ENCODE measurements around the gene SH3BGRL. TPM values are rescaled to one million over a fixed set of nuclear protein-coding genes. Genes with fewer than 3 reads are reported as not detected.
"Not testable (repeated sequence)": the region's sequence is repeated elsewhere in the genome, so short reads cannot be mapped to it uniquely, and the experiment has no call there.

The SH3BGRL gene
- total RNA-seq, 1 donor from 2014 or later = 91.9 TPM

DNA sequence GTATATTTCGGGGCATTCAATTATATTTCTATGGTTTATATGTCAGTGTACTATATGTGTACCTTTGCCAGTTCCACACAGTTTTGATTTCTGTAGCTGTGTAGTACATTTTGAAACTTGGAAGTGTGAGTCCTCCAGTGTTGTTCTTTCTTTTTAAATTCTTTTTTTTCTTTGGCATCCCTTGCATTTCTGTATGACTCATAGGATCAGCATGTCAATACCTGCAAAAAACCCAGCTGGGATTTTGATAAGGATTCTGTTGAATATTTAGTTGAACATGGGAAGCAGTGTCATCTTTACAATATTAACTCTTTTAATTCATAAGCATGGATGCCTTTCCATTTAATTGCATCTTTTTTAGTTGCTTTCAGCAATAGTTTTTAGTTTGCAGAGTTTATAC, 100.0 kb downstream of the SH3BGRL start:
- no peaks in the 10 kb centered on the region for H3K27me3 ChIP-seq
- no peak overlapping the region for H3K27ac ChIP-seq
- no peaks in the 10 kb centered on the region for H3K36me3 ChIP-seq
- no peak overlapping the region for H3K4me3 ChIP-seq
- H3K4me1 ChIP-seq = no peaks in the 10 kb centered on the region
- no peaks in the 10 kb centered on the region for H3K9me3 ChIP-seq
- TF ChIP-seq, protein P1, sequence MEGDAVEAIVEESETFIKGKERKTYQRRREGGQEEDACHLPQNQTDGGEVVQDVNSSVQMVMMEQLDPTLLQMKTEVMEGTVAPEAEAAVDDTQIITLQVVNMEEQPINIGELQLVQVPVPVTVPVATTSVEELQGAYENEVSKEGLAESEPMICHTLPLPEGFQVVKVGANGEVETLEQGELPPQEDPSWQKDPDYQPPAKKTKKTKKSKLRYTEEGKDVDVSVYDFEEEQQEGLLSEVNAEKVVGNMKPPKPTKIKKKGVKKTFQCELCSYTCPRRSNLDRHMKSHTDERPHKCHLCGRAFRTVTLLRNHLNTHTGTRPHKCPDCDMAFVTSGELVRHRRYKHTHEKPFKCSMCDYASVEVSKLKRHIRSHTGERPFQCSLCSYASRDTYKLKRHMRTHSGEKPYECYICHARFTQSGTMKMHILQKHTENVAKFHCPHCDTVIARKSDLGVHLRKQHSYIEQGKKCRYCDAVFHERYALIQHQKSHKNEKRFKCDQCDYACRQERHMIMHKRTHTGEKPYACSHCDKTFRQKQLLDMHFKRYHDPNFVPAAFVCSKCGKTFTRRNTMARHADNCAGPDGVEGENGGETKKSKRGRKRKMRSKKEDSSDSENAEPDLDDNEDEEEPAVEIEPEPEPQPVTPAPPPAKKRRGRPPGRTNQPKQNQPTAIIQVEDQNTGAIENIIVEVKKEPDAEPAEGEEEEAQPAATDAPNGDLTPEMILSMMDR (IDR thresholded peaks at IDR 0.05) = no peak
- intact Hi-C loops (cut with DNase I) = no loop called here
- DNase-seq (ENCODE audit: low spot score in 2 of 2) = no peak

GRCh38 chrX:81304563-81304962, 102.7 kb downstream of the SH3BGRL start:
- TF ChIP-seq, protein P1 (IDR thresholded peaks at IDR 0.05) = no peak
- Histone ChIP-seq H3K4me1 (no peaks in the 10 kb centered on the region), H3K9me3 (no peaks in the 10 kb centered on the region), H3K4me3 (no peak overlapping the region), H3K27me3 (no peaks in the 10 kb centered on the region), H3K36me3 (no peaks in the 10 kb centered on the region), H3K27ac (no peak overlapping the region)
- no peak for DNase-seq (ENCODE audit: low spot score in 2 of 2)
- intact Hi-C loops (cut with DNase I) = no loop called here

- no peak overlapping the region for H3K4me3 ChIP-seq
- intact Hi-C loops (cut with DNase I) = no loop called here
- TF ChIP-seq, protein P1 (IDR thresholded peaks at IDR 0.05) = no peak
- no peaks in the 10 kb centered on the region for H3K27me3 ChIP-seq
- DNase-seq (ENCODE audit: low spot score in 2 of 2) = no peak
- no peaks in the 10 kb centered on the region for H3K36me3 ChIP-seq
- H3K27ac ChIP-seq = no peak overlapping the region
- H3K9me3 ChIP-seq = no peaks in the 10 kb centered on the region
- no peaks in the 10 kb centered on the region for H3K4me1 ChIP-seq
These were observed 103.3 kb downstream of the SH3BGRL start for GRCh38 chrX:81305240-81305639.

GRCh38 chrX:81308086-81308829, 106.4 kb downstream of the SH3BGRL start:
- Histone ChIP-seq H3K27ac (no peak overlapping the region), H3K9me3 (no peaks in the 10 kb centered on the region), H3K4me1 (no peaks in the 10 kb centered on the region), H3K27me3 (no peaks in the 10 kb centered on the region), H3K36me3 (no peaks in the 10 kb centered on the region), H3K4me3 (no peak overlapping the region)
- intact Hi-C loops (cut with DNase I) = no loop called here
- TF ChIP-seq, protein P1 (IDR thresholded peaks at IDR 0.05) = no peak
- DNase-seq (ENCODE audit: low spot score in 2 of 2) = no peak

GRCh38 chrX:81316163-81316562, 114.3 kb downstream of the SH3BGRL start:
- H3K36me3 ChIP-seq = no peaks in the 10 kb centered on the region
- intact Hi-C loops (cut with DNase I) = no loop called here
- no peaks in the 10 kb centered on the region for H3K4me1 ChIP-seq
- DNase-seq (ENCODE audit: low spot score in 2 of 2) = no peak
- H3K27me3 ChIP-seq = no peaks in the 10 kb centered on the region
- no peak overlapping the region for H3K27ac ChIP-seq
- TF ChIP-seq, protein P1 (IDR thresholded peaks at IDR 0.05) = no peak
- H3K4me3 ChIP-seq = no peak overlapping the region
- no peaks in the 10 kb centered on the region for H3K9me3 ChIP-seq

GRCh38 chrX:81331653-81332052, 129.8 kb downstream of the SH3BGRL start:
- H3K4me1 ChIP-seq; H3K27me3 ChIP-seq; H3K9me3 ChIP-seq; H3K36me3 ChIP-seq; intact Hi-C loops (cut with DNase I); DNase-seq (ENCODE audit: low spot score in 2 of 2); H3K27ac ChIP-seq; H3K4me3 ChIP-seq: not testable (repeated sequence)

Data from ascending aorta (tissue), 2 donors.